ENCODE data around the gene ABCA8. TPM values are rescaled to one million over a fixed set of nuclear protein-coding genes. Genes with fewer than 3 reads are reported as not detected.

ABCA8 gene
- total RNA-seq, 1 experiment from 2014 or later, result 0.15 TPM

GRCh38 chr17:68871447-68871846 lies 83.7 kb downstream of the ABCA8 start:
- CTCF ChIA-PET, result no interaction called here
- no peaks in the 10 kb centered on the region for H3K36me3 Mint-ChIP-seq
- no peaks in the 10 kb centered on the region for H3K4me1 Mint-ChIP-seq
- H3K27ac Mint-ChIP-seq, result no peak overlapping the region
- POLR2A ChIA-PET, result no interaction called here
- H3K27me3 Mint-ChIP-seq (ENCODE audit: low read depth), result no peaks in the 10 kb centered on the region
- H3K9me3 Mint-ChIP-seq, result no peaks in the 10 kb centered on the region
- TF ChIP-seq NR3C1 (CRISPR knock-in tag; conservative IDR thresholded peaks at IDR 0.05; ENCODE audit: low read depth) (no peak), GRHL2 (CRISPR knock-in tag; IDR thresholded peaks at IDR 0.05; ENCODE audit: insufficient replicate concordance, severe bottlenecking) (no peak), SP1 (CRISPR knock-in tag; conservative IDR thresholded peaks at IDR 0.05) (no peak), NR2C2 (CRISPR knock-in tag; IDR thresholded peaks at IDR 0.05) (no peak), TCF7 (CRISPR knock-in tag; IDR thresholded peaks at IDR 0.05; ENCODE audit: low read depth) (no peak)
- TF ChIP-seq, protein P1, sequence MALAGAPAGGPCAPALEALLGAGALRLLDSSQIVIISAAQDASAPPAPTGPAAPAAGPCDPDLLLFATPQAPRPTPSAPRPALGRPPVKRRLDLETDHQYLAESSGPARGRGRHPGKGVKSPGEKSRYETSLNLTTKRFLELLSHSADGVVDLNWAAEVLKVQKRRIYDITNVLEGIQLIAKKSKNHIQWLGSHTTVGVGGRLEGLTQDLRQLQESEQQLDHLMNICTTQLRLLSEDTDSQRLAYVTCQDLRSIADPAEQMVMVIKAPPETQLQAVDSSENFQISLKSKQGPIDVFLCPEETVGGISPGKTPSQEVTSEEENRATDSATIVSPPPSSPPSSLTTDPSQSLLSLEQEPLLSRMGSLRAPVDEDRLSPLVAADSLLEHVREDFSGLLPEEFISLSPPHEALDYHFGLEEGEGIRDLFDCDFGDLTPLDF (CRISPR knock-in tag; IDR thresholded peaks at IDR 0.05), result no peak
- TF ChIP-seq, protein P2, sequence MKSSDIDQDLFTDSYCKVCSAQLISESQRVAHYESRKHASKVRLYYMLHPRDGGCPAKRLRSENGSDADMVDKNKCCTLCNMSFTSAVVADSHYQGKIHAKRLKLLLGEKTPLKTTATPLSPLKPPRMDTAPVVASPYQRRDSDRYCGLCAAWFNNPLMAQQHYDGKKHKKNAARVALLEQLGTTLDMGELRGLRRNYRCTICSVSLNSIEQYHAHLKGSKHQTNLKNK (CRISPR knock-in tag; IDR thresholded peaks at IDR 0.05), result no peak
- no peak overlapping the region for H3K4me3 Mint-ChIP-seq
- DNase-seq (ENCODE audit: low spot score), result no peak
- no peak for ATAC-seq

DNA sequence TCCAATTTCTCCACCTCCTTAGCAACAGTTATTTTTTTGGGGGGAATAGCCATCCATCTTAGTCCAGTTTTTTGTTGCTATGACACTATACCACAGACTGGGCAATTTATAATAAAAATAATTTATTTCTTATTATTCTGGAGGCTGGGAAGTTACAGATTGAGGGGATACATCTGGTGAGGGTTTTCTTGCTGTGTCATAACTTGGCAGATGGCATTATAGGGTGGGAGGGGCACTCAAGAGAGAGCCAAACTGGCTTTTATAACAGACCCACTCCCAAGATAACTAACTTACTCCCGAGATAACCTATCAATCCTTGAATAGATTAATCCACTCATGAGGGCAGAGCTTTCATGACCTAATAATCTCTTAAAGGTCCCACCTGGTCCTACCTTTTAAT lies 84.2 kb downstream of the ABCA8 start:
- CTCF ChIA-PET, result no interaction called here
- Mint-ChIP-seq H3K4me3 (no peak overlapping the region), H3K36me3 (no peaks in the 10 kb centered on the region), H3K27ac (no peak overlapping the region), H3K27me3 (ENCODE audit: low read depth) (no peaks in the 10 kb centered on the region), H3K4me1 (no peaks in the 10 kb centered on the region), H3K9me3 (no peaks in the 10 kb centered on the region)
- no peak for ATAC-seq
- POLR2A ChIA-PET, result no interaction called here
- DNase-seq (ENCODE audit: low spot score), result no peak
- TF ChIP-seq STAT6 (CRISPR knock-in tag; conservative IDR thresholded peaks at IDR 0.05; ENCODE audit: low read depth) (no peak), GABPB1 (CRISPR knock-in tag; IDR thresholded peaks at IDR 0.05) (no peak), USF2 (CRISPR knock-in tag; IDR thresholded peaks at IDR 0.05) (no peak), MLX (CRISPR knock-in tag; IDR thresholded peaks at IDR 0.05) (no peak), KAT7 (CRISPR knock-in tag; IDR thresholded peaks at IDR 0.05; ENCODE audit: borderline replicate concordance) (no peak), MXD4 (CRISPR knock-in tag; IDR thresholded peaks at IDR 0.05; ENCODE audit: borderline replicate concordance) (no peak), FOXP1 (CRISPR knock-in tag; IDR thresholded peaks at IDR 0.05; ENCODE audit: borderline replicate concordance) (no peak)
- TF ChIP-seq, protein P3, sequence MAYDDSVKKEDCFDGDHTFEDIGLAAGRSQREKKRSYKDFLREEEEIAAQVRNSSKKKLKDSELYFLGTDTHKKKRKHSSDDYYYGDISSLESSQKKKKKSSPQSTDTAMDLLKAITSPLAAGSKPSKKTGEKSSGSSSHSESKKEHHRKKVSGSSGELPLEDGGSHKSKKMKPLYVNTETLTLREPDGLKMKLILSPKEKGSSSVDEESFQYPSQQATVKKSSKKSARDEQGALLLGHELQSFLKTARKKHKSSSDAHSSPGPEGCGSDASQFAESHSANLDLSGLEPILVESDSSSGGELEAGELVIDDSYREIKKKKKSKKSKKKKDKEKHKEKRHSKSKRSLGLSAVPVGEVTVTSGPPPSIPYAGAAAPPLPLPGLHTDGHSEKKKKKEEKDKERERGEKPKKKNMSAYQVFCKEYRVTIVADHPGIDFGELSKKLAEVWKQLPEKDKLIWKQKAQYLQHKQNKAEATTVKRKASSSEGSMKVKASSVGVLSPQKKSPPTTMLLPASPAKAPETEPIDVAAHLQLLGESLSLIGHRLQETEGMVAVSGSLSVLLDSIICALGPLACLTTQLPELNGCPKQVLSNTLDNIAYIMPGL (CRISPR knock-in tag; IDR thresholded peaks at IDR 0.05), result no peak
- TF ChIP-seq, protein P4, sequence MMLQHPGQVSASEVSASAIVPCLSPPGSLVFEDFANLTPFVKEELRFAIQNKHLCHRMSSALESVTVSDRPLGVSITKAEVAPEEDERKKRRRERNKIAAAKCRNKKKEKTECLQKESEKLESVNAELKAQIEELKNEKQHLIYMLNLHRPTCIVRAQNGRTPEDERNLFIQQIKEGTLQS (CRISPR knock-in tag; conservative IDR thresholded peaks at IDR 0.05), result no peak
- TF ChIP-seq, protein P5, sequence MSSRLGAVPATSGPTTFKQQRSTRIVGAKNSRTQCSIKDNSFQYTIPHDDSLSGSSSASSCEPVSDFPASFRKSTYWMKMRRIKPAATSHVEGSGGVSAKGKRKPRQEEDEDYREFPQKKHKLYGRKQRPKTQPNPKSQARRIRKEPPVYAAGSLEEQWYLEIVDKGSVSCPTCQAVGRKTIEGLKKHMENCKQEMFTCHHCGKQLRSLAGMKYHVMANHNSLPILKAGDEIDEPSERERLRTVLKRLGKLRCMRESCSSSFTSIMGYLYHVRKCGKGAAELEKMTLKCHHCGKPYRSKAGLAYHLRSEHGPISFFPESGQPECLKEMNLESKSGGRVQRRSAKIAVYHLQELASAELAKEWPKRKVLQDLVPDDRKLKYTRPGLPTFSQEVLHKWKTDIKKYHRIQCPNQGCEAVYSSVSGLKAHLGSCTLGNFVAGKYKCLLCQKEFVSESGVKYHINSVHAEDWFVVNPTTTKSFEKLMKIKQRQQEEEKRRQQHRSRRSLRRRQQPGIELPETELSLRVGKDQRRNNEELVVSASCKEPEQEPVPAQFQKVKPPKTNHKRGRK (CRISPR knock-in tag; IDR thresholded peaks at IDR 0.05; ENCODE audit: borderline replicate concordance), result no peak
- TF ChIP-seq, protein P6, sequence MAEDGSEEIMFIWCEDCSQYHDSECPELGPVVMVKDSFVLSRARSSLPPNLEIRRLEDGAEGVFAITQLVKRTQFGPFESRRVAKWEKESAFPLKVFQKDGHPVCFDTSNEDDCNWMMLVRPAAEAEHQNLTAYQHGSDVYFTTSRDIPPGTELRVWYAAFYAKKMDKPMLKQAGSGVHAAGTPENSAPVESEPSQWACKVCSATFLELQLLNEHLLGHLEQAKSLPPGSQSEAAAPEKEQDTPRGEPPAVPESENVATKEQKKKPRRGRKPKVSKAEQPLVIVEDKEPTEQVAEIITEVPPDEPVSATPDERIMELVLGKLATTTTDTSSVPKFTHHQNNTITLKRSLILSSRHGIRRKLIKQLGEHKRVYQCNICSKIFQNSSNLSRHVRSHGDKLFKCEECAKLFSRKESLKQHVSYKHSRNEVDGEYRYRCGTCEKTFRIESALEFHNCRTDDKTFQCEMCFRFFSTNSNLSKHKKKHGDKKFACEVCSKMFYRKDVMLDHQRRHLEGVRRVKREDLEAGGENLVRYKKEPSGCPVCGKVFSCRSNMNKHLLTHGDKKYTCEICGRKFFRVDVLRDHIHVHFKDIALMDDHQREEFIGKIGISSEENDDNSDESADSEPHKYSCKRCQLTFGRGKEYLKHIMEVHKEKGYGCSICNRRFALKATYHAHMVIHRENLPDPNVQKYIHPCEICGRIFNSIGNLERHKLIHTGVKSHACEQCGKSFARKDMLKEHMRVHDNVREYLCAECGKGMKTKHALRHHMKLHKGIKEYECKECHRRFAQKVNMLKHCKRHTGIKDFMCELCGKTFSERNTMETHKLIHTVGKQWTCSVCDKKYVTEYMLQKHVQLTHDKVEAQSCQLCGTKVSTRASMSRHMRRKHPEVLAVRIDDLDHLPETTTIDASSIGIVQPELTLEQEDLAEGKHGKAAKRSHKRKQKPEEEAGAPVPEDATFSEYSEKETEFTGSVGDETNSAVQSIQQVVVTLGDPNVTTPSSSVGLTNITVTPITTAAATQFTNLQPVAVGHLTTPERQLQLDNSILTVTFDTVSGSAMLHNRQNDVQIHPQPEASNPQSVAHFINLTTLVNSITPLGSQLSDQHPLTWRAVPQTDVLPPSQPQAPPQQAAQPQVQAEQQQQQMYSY (CRISPR knock-in tag; IDR thresholded peaks at IDR 0.05), result no peak
- TF ChIP-seq, protein P7, sequence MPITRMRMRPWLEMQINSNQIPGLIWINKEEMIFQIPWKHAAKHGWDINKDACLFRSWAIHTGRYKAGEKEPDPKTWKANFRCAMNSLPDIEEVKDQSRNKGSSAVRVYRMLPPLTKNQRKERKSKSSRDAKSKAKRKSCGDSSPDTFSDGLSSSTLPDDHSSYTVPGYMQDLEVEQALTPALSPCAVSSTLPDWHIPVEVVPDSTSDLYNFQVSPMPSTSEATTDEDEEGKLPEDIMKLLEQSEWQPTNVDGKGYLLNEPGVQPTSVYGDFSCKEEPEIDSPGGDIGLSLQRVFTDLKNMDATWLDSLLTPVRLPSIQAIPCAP (CRISPR knock-in tag; IDR thresholded peaks at IDR 0.05), result no peak
